GM12892 (cell line): ENCODE data around the gene SDK1.

Experiments
- POLR2A ChIP-seq: IDR thresholded peaks from 2 replicates; pipeline ENCODE4 v1.6.1; 2011; ENCODE audit warnings: low read depth, low read length, control low read depth
- POLR2AphosphoS5 ChIP-seq: IDR thresholded peaks from 2 replicates; pipeline ENCODE4 v1.6.1; 2011; ENCODE audit warnings: low read depth, low read length, control low read depth
- TAF1 ChIP-seq: IDR thresholded peaks from 2 replicates; pipeline ENCODE4 v1.6.1; 2011; ENCODE audit warnings: low read depth, mild to moderate bottlenecking, control low read depth, low read length, borderline replicate concordance

DNA sequence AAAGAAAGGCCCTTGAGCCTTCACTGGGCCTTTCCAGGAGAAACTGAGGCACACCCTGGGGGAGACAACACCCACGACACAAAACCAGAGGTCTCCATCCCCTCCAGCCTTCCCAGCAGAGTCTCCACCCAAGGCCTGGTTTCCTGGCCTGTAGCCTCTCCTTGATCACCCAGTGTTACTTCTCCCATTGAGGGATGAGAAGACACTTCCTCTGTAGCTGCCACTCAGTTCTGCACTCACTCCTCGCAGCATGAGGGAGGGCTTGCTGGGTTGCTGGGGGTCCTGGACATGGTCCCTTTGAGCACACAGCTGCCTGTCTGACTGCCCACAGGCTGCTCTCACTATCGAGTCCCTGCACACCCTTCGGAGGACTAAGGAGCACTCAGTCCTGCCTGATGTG, 943.0 kb downstream of the SDK1 start:
- TF ChIP-seq POLR2A = no peak
- TF ChIP-seq TAF1 = no peak
- no peak for TF ChIP-seq POLR2AphosphoS5
